Gastrocnemius medialis (tissue), 4 donors: ENCODE data around the gene NEUROD1. TPM values are rescaled to one million over a fixed set of nuclear protein-coding genes. Genes with fewer than 3 reads are reported as not detected.

Experiments
- ATAC-seq, 2 donors: fragments of 150-250 bp; one replicate each; pipeline ENCODE4 v1.9.1; 2016
- DNase-seq, 2 donors: peaks; one replicate each; pipeline ENCODE4 v3.0.0-alpha.2; 2019
- H3K27ac ChIP-seq, 4 donors: fragments of 200-600 bp; sonication (generic); 1 replicate in 1 of 4; 2 replicates in 3 of 4; pipeline ENCODE4 v1.5.1; 2016 to 2018; ENCODE audit warnings: mild to moderate bottlenecking in 2 of 4, moderate library complexity in 1 of 4
- H3K27me3 ChIP-seq, 3 donors: fragments of 200-600 bp; sonication (generic) in 2 of 3; 1 replicate in 1 of 3; 2 replicates in 2 of 3; pipeline versions ENCODE4 v1.5.1 to v1.6.0; 2016 to 2019; ENCODE audit warnings: mild to moderate bottlenecking in 1 of 3, moderate library complexity in 1 of 3
- H3K36me3 ChIP-seq, 2 donors: fragments of 200-600 bp; sonication (generic) in 1 of 2; one replicate each; pipeline ENCODE4 v1.5.1; 2017 to 2018
- H3K4me1 ChIP-seq, 2 donors: fragments of 200-600 bp; sonication (generic) in 1 of 2; one replicate each; pipeline ENCODE4 v1.5.1; 2016 to 2017; ENCODE audit warnings: mild to moderate bottlenecking in 2 of 2
- H3K4me3 ChIP-seq, 4 donors: fragments of 200-600 bp; sonication (generic) in 3 of 4; 1 replicate in 1 of 4; 2 replicates in 3 of 4; pipeline ENCODE4 v1.5.1; 2016 to 2019; ENCODE audit warnings: mild to moderate bottlenecking in 2 of 4
- H3K9me3 ChIP-seq, 3 donors: fragments of 200-600 bp; sonication (generic) in 2 of 3; 1 replicate in 1 of 3; 2 replicates in 2 of 3; pipeline ENCODE4 v1.5.1; 2016 to 2019
- CTCF ChIP-seq, 5 experiments: fragments of 450-650 bp in 3 of 5; fragments of 200-600 bp in 2 of 5; sonication (generic) in 2 of 5; IDR thresholded peaks in 4 of 5; conservative IDR thresholded peaks in 1 of 5; 1 replicate in 4 of 5; 2 replicates in 1 of 5; pipeline ENCODE4 v1.5.1; 2016 to 2019; ENCODE audit warnings: antibody characterized with exemption in 5 of 5, mild to moderate bottlenecking in 3 of 5, moderate library complexity in 3 of 5
- POLR2A ChIP-seq, 2 donors: fragments of 450-650 bp; IDR thresholded peaks; one replicate each; pipeline ENCODE4 v1.6.1; 2017; ENCODE audit warnings: antibody characterized with exemption in 2 of 2, mild to moderate bottlenecking in 2 of 2, moderate library complexity in 2 of 2
- in situ Hi-C, 4 donors: fragments of 200-750 bp; cut with MboI; loops; one replicate each; pipeline versions ENCODE4 v1.15.0 to v1.8.0; 2017; ENCODE audit warnings: low sequenced_read_pairs in 4 of 4
- intact Hi-C: fragments of 100-400 bp; cut with DNase I; formaldehyde crosslinking; loops from one replicate; pipeline ENCODE4 v1.15.1; 2023; ENCODE audit warnings: low total_unique reads
- total RNA-seq, 4 donors: library from RNA; depleted of rRNA; stranded (reverse); fragments of >200 nt; gene quantifications; one replicate each; pipeline versions ENCODE4 v1.1.0 to v1.2.3, GENCODE V29; 2016

NEUROD1 gene
- total RNA-seq, 4 donors from 2014 or later, result not detected

DNA sequence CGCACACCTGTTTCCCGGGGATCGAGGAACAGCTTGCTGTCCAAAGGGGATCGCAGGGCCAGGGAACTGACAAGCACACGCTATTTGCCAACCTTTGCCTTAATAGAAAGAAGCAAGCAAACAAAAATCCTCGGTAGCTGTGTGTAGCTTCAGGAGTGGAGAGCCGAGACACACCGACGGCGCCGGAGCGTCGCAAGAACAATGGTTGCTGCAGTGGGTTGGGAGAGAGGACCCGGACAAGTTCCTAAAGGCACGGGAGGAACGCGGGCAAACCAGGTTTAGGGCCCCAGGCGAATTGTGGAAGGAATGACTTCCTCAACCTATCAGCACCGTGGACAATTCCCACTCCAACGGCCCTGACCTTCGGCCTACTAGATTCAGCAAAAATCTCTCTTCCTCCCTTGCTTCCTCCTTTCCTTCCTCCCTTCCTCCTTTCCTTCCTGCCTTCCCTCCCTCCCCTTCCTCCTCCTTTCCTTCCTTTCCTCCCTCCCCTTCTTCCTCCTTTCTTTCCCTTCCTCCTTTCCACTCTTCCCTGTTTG, 4.9 kb upstream of the NEUROD1 start:
- DNase-seq (no peak), ATAC-seq (no peak)
- in situ Hi-C loops (no loop called here), intact Hi-C loops (no loop called here)
- Histone ChIP-seq H3K4me1 (peaks cover 0 to 6% of the 10 kb centered on the region in 2 donors), H3K36me3 (no peaks in the 10 kb centered on the region), H3K27ac (no peak overlapping the region), H3K4me3 (no peak overlapping the region), H3K27me3 (peaks cover 62 to 77% (median 64%) of the 10 kb centered on the region in 3 donors), H3K9me3 (no peaks in the 10 kb centered on the region)
- TF ChIP-seq CTCF (IDR thresholded peaks at IDR 0.05 in 4 of 5, conservative IDR thresholded peaks at IDR 0.05 in 1 of 5) (no peak), POLR2A (IDR thresholded peaks at IDR 0.05) (no peak)

GRCh38 chr2:181684454-181685149, 4.3 kb upstream of the NEUROD1 start:
- ATAC-seq (no peak), DNase-seq (no peak)
- intact Hi-C loops (no loop called here), in situ Hi-C loops (no loop called here)
- Histone ChIP-seq H3K27ac (no peak overlapping the region), H3K4me3 (no peak overlapping the region), H3K9me3 (no peaks in the 10 kb centered on the region), H3K27me3 (peaks cover 68 to 81% (median 68%) of the 10 kb centered on the region in 3 donors), H3K36me3 (no peaks in the 10 kb centered on the region), H3K4me1 (peaks cover 0 to 6% of the 10 kb centered on the region in 2 donors)
- no peak for TF ChIP-seq CTCF (IDR thresholded peaks at IDR 0.05 in 4 of 5, conservative IDR thresholded peaks at IDR 0.05 in 1 of 5)
- no peak for TF ChIP-seq POLR2A (IDR thresholded peaks at IDR 0.05)

DNA sequence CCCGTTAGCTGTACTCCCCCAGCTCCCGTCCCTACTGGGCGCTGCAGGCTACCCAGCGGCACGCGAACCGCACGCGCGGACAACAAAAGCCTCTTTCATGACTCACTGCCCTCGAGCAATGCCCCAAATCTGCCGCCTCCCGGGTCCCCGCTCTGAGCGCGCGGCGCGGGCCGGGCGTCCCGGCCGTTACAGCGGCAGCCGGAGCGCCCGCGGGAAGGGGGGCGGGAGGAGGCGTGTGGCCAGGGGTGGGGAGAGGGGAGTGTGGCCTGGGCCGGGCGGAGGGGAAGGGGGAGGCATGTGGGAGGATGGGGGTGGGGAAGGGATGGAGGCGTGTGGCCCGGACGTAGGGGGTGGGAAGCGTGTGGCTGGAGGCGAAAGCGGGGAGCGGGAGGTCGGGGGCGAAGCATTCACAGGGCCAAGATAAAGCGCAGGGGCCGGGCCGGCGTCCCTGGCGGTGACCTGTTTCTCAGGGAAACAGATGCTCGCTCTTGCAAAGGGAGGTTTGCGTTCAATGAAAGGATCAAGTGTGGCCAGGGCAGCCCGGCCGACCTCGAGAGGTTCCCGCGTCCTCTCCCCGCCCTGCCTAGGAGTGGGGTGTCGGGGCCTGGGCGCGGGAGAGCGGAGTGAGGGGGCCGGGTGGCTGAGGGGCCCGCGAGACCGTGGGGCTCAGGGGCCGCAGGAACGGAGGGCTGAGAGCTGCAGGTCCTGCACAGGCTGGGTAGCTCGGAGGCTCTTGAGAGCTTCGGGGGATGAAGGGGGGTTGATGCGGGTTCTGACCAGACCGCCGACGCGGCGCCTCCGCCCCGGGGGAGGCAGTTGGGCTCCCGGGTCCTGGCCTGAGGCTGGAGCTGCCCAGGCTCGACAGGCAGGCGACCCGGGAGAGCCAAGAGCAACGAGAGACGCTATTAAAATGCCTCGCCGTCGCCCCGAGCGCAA, 3.5 kb upstream of the NEUROD1 start:
- H3K27me3 ChIP-seq, result peaks cover 74 to 89% (median 76%) of the 10 kb centered on the region in 3 donors
- TF ChIP-seq POLR2A (IDR thresholded peaks at IDR 0.05), result no peak
- TF ChIP-seq CTCF (IDR thresholded peaks at IDR 0.05 in 4 of 5, conservative IDR thresholded peaks at IDR 0.05 in 1 of 5), result no peak
- no peak for DNase-seq
- in situ Hi-C loops (no loop called here), intact Hi-C loops (no loop called here)
- H3K9me3 ChIP-seq, result no peaks in the 10 kb centered on the region
- peaks cover 0 to 6% of the 10 kb centered on the region in 2 donors for H3K4me1 ChIP-seq
- H3K4me3 ChIP-seq, result no peak overlapping the region
- H3K36me3 ChIP-seq, result no peaks in the 10 kb centered on the region
- H3K27ac ChIP-seq, result no peak overlapping the region
- ATAC-seq, result no peak

GRCh38 chr2:181682795-181683517, 2.6 kb upstream of the NEUROD1 start:
- H3K9me3 ChIP-seq, result no peaks in the 10 kb centered on the region
- in situ Hi-C loops, result no loop called here
- H3K27me3 ChIP-seq, result peaks cover 81 to 94% (median 83%) of the 10 kb centered on the region in 3 donors
- ATAC-seq (no peak), DNase-seq (no peak)
- TF ChIP-seq POLR2A (IDR thresholded peaks at IDR 0.05), result no peak
- TF ChIP-seq CTCF (IDR thresholded peaks at IDR 0.05 in 4 of 5, conservative IDR thresholded peaks at IDR 0.05 in 1 of 5), result no peak
- intact Hi-C loops, result no loop called here
- peaks cover 0 to 6% of the 10 kb centered on the region in 2 donors for H3K4me1 ChIP-seq
- H3K4me3 ChIP-seq, result no peak overlapping the region
- H3K36me3 ChIP-seq, result no peaks in the 10 kb centered on the region
- no peak overlapping the region for H3K27ac ChIP-seq
